Measurements from ENCODE around the gene WWOX. TPM values are rescaled to one million over a fixed set of nuclear protein-coding genes. Genes with fewer than 3 reads are reported as not detected.
A peak's percentile ranks its signal among the peaks of the same experiment; 100 is the strongest.

WWOX gene
- total and polyA plus RNA-seq, 3 experiments from 2014 or later: 17.2 to 18.6 (median 18.2) TPM

DNA sequence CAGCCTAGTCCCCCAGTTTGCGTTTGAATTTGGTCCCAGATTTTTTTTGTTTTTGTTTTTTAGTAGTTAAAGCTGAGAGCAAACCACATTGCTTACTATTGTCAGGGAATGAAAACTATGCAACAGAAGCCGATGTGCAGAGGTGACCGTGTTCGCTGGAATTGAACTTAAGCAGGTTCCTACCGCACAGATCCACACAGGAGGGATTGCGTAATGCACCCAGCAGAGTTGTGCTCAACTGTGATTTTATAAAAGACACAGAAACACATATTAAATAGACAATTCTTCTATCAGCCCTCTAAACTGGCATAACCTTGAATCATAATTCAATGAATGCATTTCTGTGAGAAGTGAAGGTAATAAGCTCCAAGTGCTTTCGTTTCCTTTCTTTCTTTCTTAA is 443.0 kb downstream of the WWOX start:
- no peak overlapping the region for H3K27ac ChIP-seq (ENCODE audit: low read depth, low read length)
- H3K4me3 ChIP-seq (ENCODE audit: low read length): no peak overlapping the region
- ChIA-PET CTCF (no interaction called here), POLR2A (no interaction called here)
- DNase-seq: no peak
- no peaks in the 10 kb centered on the region for H3K27me3 ChIP-seq (ENCODE audit: insufficient read depth, low read length, poor library complexity, severe bottlenecking)
- Mint-ChIP-seq H3K36me3 (peaks cover 0 to 8% (median 4%) of the 10 kb centered on the region in 3 donors), H3K27ac (peak overlapping the region in 1 of 8 donors; percentile 0), H3K27me3 (no peaks in the 10 kb centered on the region), H3K4me1 (no peaks in the 10 kb centered on the region), H3K4me3 (no peak overlapping the region), H3K9me3 (no peaks in the 10 kb centered on the region)
- H3K9me3 ChIP-seq (ENCODE audit: low read length): no peaks in the 10 kb centered on the region
- no peaks in the 10 kb centered on the region for H3K4me1 ChIP-seq (ENCODE audit: insufficient read depth, low read length)
- no peaks in the 10 kb centered on the region for H3K36me3 ChIP-seq (ENCODE audit: insufficient read depth, low read length)

GRCh38 chr16:78543023-78543422 is 443.6 kb downstream of the WWOX start:
- Mint-ChIP-seq H3K4me1 (no peaks in the 10 kb centered on the region), H3K27me3 (no peaks in the 10 kb centered on the region), H3K4me3 (no peak overlapping the region), H3K36me3 (peaks cover 0 to 8% (median 4%) of the 10 kb centered on the region in 3 donors), H3K27ac (no peak overlapping the region), H3K9me3 (no peaks in the 10 kb centered on the region)
- Histone ChIP-seq H3K27ac (ENCODE audit: low read depth, low read length) (no peak overlapping the region), H3K27me3 (ENCODE audit: insufficient read depth, low read length, poor library complexity, severe bottlenecking) (no peaks in the 10 kb centered on the region), H3K9me3 (ENCODE audit: low read length) (no peaks in the 10 kb centered on the region), H3K36me3 (ENCODE audit: insufficient read depth, low read length) (no peaks in the 10 kb centered on the region), H3K4me1 (ENCODE audit: insufficient read depth, low read length) (no peaks in the 10 kb centered on the region), H3K4me3 (ENCODE audit: low read length) (no peak overlapping the region)
- no peak for DNase-seq
- ChIA-PET POLR2A (no interaction called here), CTCF (no interaction called here)

- no peak for DNase-seq
- Mint-ChIP-seq H3K36me3 (peaks cover 0 to 4% (median 0%) of the 10 kb centered on the region in 3 donors), H3K27me3 (peaks cover 0 to 3% of the 10 kb centered on the region in 2 donors), H3K27ac (no peak overlapping the region), H3K9me3 (no peaks in the 10 kb centered on the region), H3K4me3 (no peak overlapping the region), H3K4me1 (peaks cover 15 to 21% (median 16%) of the 10 kb centered on the region in 3 donors)
- ChIA-PET POLR2A (no interaction called here), CTCF (interaction anchor here (0.9 kb wide), 1 partner anchor 87 kb away, joined by 3 read pairs; no protein-coding TSS in a partner anchor)
- no peak overlapping the region for H3K4me3 ChIP-seq (ENCODE audit: low read length)
- no peaks in the 10 kb centered on the region for H3K36me3 ChIP-seq (ENCODE audit: insufficient read depth, low read length)
- no peaks in the 10 kb centered on the region for H3K27me3 ChIP-seq (ENCODE audit: insufficient read depth, low read length, poor library complexity, severe bottlenecking)
- no peak overlapping the region for H3K27ac ChIP-seq (ENCODE audit: low read depth, low read length)
- H3K9me3 ChIP-seq (ENCODE audit: low read length): no peaks in the 10 kb centered on the region
- no peaks in the 10 kb centered on the region for H3K4me1 ChIP-seq (ENCODE audit: insufficient read depth, low read length)
Measured at GRCh38 chr16:78549366-78549765, 449.9 kb downstream of the WWOX start.

DNA sequence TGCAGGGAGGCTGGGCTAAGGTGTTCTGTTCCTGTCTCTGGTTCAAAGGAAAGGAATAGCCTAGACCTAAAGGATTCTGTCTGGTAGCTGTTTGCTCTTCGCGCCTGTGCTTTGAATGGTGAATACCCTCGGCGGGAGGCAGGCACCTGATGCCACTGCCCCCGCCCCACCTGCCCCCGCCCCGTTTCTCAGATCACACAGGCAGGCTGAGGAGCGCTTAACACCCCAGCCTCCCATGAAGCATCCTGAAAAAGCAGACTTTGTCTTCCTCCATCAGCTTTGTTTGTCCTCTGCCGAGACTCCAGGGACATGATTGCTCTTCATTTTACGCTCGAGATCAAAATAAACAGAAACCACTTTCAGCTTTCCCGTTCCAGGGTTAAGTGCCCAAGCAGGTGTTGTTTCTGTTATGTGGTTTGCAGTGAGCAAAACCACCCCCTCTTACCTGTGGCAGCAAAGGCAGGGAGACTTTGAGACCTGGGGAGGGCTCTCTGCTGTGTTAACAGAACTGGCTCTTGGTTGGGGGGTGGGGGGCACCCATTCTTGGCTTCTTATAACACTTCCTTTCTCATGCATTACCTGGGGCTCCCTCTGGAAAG is 452.1 kb downstream of the WWOX start:
- no peaks in the 10 kb centered on the region for H3K36me3 ChIP-seq (ENCODE audit: insufficient read depth, low read length)
- H3K27me3 ChIP-seq (ENCODE audit: insufficient read depth, low read length, poor library complexity, severe bottlenecking): no peaks in the 10 kb centered on the region
- H3K4me3 ChIP-seq (ENCODE audit: low read length): no peak overlapping the region
- no peak for DNase-seq
- H3K27ac ChIP-seq (ENCODE audit: low read depth, low read length): no peak overlapping the region
- peak overlapping the region in 3 of 7 donors; percentile 8 to 49 (median 23) for H3K4me3 Mint-ChIP-seq
- no peaks in the 10 kb centered on the region for H3K4me1 ChIP-seq (ENCODE audit: insufficient read depth, low read length)
- peaks cover 0 to 3% of the 10 kb centered on the region in 2 donors for H3K27me3 Mint-ChIP-seq
- no peaks in the 10 kb centered on the region for H3K36me3 Mint-ChIP-seq
- no peaks in the 10 kb centered on the region for H3K9me3 ChIP-seq (ENCODE audit: low read length)
- H3K4me1 Mint-ChIP-seq: peaks cover 15 to 21% (median 16%) of the 10 kb centered on the region in 3 donors
- POLR2A ChIA-PET: no interaction called here
- H3K9me3 Mint-ChIP-seq: no peaks in the 10 kb centered on the region
- CTCF ChIA-PET: no interaction called here
- H3K27ac Mint-ChIP-seq: peak overlapping the region in 2 of 8 donors; percentile 13 to 32

DNA sequence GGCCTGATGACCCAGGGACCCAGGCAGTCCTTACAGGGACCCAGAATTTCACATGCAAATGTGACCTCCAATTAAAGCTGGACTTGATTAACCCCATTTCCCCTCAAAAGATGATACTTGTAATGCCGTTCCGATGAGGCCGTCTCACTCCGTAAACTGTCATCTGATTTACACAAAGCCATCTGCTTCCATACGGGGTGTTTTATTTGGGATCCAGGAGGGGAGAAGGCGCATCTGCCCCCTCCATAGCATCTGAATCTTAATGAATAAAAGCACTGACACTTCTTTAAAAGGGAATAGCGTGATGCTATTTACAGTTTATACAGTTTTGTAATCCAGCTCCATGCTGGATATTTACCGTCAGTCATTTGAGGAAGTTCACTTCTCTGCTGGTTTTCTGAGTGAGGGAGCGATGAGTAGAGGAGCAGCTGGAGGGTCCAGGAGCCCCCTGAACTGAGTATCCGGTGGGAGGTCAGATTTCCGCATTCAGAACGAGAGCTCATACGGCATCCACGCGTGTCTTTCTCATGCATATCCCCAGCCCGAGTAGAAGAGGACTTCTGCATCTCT is 452.7 kb downstream of the WWOX start:
- Histone ChIP-seq H3K36me3 (ENCODE audit: insufficient read depth, low read length) (no peaks in the 10 kb centered on the region), H3K4me1 (ENCODE audit: insufficient read depth, low read length) (no peaks in the 10 kb centered on the region), H3K4me3 (ENCODE audit: low read length) (no peak overlapping the region), H3K27ac (ENCODE audit: low read depth, low read length) (no peak overlapping the region), H3K9me3 (ENCODE audit: low read length) (no peaks in the 10 kb centered on the region), H3K27me3 (ENCODE audit: insufficient read depth, low read length, poor library complexity, severe bottlenecking) (no peaks in the 10 kb centered on the region)
- Mint-ChIP-seq H3K27me3 (peaks cover 0 to 3% of the 10 kb centered on the region in 2 donors), H3K36me3 (no peaks in the 10 kb centered on the region), H3K4me3 (peak overlapping the region in 1 of 7 donors; percentile 8), H3K9me3 (no peaks in the 10 kb centered on the region), H3K4me1 (peaks cover 15 to 21% (median 16%) of the 10 kb centered on the region in 3 donors), H3K27ac (no peak overlapping the region)
- ChIA-PET POLR2A (no interaction called here), CTCF (no interaction called here)
- DNase-seq: no peak

- Mint-ChIP-seq H3K4me1 (peaks cover 15 to 21% (median 16%) of the 10 kb centered on the region in 3 donors), H3K9me3 (no peaks in the 10 kb centered on the region), H3K4me3 (no peak overlapping the region), H3K36me3 (no peaks in the 10 kb centered on the region), H3K27me3 (peaks cover 0 to 3% of the 10 kb centered on the region in 2 donors), H3K27ac (peak overlapping the region in 1 of 8 donors; percentile 12)
- ChIA-PET POLR2A (no interaction called here), CTCF (no interaction called here)
- Histone ChIP-seq H3K27me3 (ENCODE audit: insufficient read depth, low read length, poor library complexity, severe bottlenecking) (no peaks in the 10 kb centered on the region), H3K9me3 (ENCODE audit: low read length) (no peaks in the 10 kb centered on the region), H3K36me3 (ENCODE audit: insufficient read depth, low read length) (no peaks in the 10 kb centered on the region), H3K4me3 (ENCODE audit: low read length) (no peak overlapping the region), H3K4me1 (ENCODE audit: insufficient read depth, low read length) (no peaks in the 10 kb centered on the region), H3K27ac (ENCODE audit: low read depth, low read length) (no peak overlapping the region)
- DNase-seq: no peak
Measured at GRCh38 chr16:78552716-78553115, 453.3 kb downstream of the WWOX start.

- H3K27me3 ChIP-seq (ENCODE audit: insufficient read depth, low read length, poor library complexity, severe bottlenecking): no peaks in the 10 kb centered on the region
- CTCF ChIA-PET: no interaction called here
- H3K4me3 Mint-ChIP-seq: peak overlapping the region in 2 of 7 donors; percentile 7 to 28
- no peaks in the 10 kb centered on the region for H3K9me3 Mint-ChIP-seq
- H3K9me3 ChIP-seq (ENCODE audit: low read length): no peaks in the 10 kb centered on the region
- POLR2A ChIA-PET: no interaction called here
- H3K27ac Mint-ChIP-seq: no peak overlapping the region
- H3K4me3 ChIP-seq (ENCODE audit: low read length): no peak overlapping the region
- H3K27me3 Mint-ChIP-seq: peaks cover 0 to 3% of the 10 kb centered on the region in 2 donors
- no peaks in the 10 kb centered on the region for H3K36me3 Mint-ChIP-seq
- H3K4me1 ChIP-seq (ENCODE audit: insufficient read depth, low read length): no peaks in the 10 kb centered on the region
- H3K4me1 Mint-ChIP-seq: peaks cover 15 to 21% (median 16%) of the 10 kb centered on the region in 3 donors
- DNase-seq: no peak
- no peak overlapping the region for H3K27ac ChIP-seq (ENCODE audit: low read depth, low read length)
- no peaks in the 10 kb centered on the region for H3K36me3 ChIP-seq (ENCODE audit: insufficient read depth, low read length)
Measured at GRCh38 chr16:78553268-78554039, 454.0 kb downstream of the WWOX start.

DNA sequence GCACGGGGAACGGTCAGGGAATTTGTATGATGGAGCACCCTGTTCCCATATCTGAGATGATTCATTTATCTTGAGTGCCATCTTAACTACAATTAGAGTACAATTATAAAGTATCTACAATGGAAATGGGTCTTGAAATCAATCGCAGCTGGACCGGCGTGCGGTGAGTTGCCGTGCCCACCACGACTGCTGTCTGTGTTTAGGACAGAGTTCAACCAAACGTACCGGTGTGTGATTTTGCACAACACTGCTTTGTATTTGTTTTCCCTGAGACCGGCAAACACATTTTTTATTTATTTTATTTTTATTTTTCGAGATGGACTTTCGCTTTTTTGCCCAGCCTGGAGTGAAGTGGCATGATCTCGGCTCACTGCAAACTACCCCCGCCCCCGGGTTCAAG is 457.0 kb downstream of the WWOX start:
- H3K36me3 ChIP-seq (ENCODE audit: insufficient read depth, low read length): no peaks in the 10 kb centered on the region
- H3K27ac ChIP-seq (ENCODE audit: low read depth, low read length): no peak overlapping the region
- Mint-ChIP-seq H3K4me1 (peaks cover 14 to 21% (median 15%) of the 10 kb centered on the region in 3 donors), H3K4me3 (no peak overlapping the region), H3K36me3 (no peaks in the 10 kb centered on the region), H3K27me3 (no peaks in the 10 kb centered on the region), H3K27ac (no peak overlapping the region), H3K9me3 (no peaks in the 10 kb centered on the region)
- CTCF ChIA-PET: no interaction called here
- POLR2A ChIA-PET: no interaction called here
- DNase-seq: no peak
- H3K4me3 ChIP-seq (ENCODE audit: low read length): no peak overlapping the region
- no peaks in the 10 kb centered on the region for H3K9me3 ChIP-seq (ENCODE audit: low read length)
- no peaks in the 10 kb centered on the region for H3K27me3 ChIP-seq (ENCODE audit: insufficient read depth, low read length, poor library complexity, severe bottlenecking)
- H3K4me1 ChIP-seq (ENCODE audit: insufficient read depth, low read length): no peaks in the 10 kb centered on the region
